Endodermal cell (in vitro differentiated cells): Measurements from ENCODE around the gene GDF3. TPM values are rescaled to one million over a fixed set of nuclear protein-coding genes. Genes with fewer than 3 reads are reported as not detected.
A peak's percentile ranks its signal among the peaks of the same experiment; 100 is the strongest.

Experiments
- DNase-seq: peaks from one replicate; pipeline ENCODE4 v3.0.0-alpha.2; 2017
- H3K27ac ChIP-seq: 2 replicates; pipeline ENCODE4 v1.5.1; 2013; ENCODE audit warnings: mild to moderate bottlenecking, low read depth, low read length, moderate library complexity
- H3K27me3 ChIP-seq: 2 replicates; pipeline ENCODE4 v1.6.1; 2013; ENCODE audit warnings: mild to moderate bottlenecking, low read length, moderate library complexity; ENCODE audit not compliant: insufficient read depth, control insufficient read depth, poor library complexity, severe bottlenecking
- H3K36me3 ChIP-seq: 2 replicates; pipeline ENCODE4 v1.7.0; 2013; ENCODE audit warnings: mild to moderate bottlenecking, low read length, moderate library complexity; ENCODE audit not compliant: control insufficient read depth, insufficient read depth
- H3K4me1 ChIP-seq: one replicate; pipeline ENCODE4 v1.7.0; 2013; ENCODE audit warnings: low read length; ENCODE audit not compliant: control insufficient read depth, insufficient read depth
- H3K4me3 ChIP-seq: 2 replicates; pipeline ENCODE4 v1.5.1; 2013; ENCODE audit warnings: mild to moderate bottlenecking, low read length, moderate library complexity
- H3K9ac ChIP-seq: 2 replicates; pipeline ENCODE4 v1.6.1; 2013; ENCODE audit warnings: mild to moderate bottlenecking, low read length, moderate library complexity; ENCODE audit not compliant: poor library complexity, severe bottlenecking; ENCODE audit errors: extremely low read depth
- H3K9me3 ChIP-seq: 2 replicates; pipeline ENCODE4 v1.6.1; 2013; ENCODE audit warnings: mild to moderate bottlenecking, low read length, moderate library complexity; ENCODE audit not compliant: control insufficient read depth
- H3K27ac Mint-ChIP-seq: 2 replicates; pipeline ENCODE4 v1.8.0; 2020; ENCODE audit warnings: mixed read lengths
- H3K27me3 Mint-ChIP-seq: 2 replicates; pipeline ENCODE4 v1.8.0; 2021; ENCODE audit warnings: mild to moderate bottlenecking, mixed read lengths; ENCODE audit not compliant: insufficient read depth
- H3K36me3 Mint-ChIP-seq: 2 replicates; pipeline ENCODE4 v1.8.0; 2020; ENCODE audit warnings: low read depth, mixed read lengths
- H3K4me1 Mint-ChIP-seq: 2 replicates; pipeline ENCODE4 v1.8.0; 2020; ENCODE audit warnings: mixed read lengths
- H3K4me3 Mint-ChIP-seq: 2 replicates; pipeline ENCODE4 v1.8.0; 2020; ENCODE audit warnings: mild to moderate bottlenecking, moderate library complexity, mixed read lengths
- H3K9me3 Mint-ChIP-seq: 2 replicates; pipeline ENCODE4 v1.8.0; 2020; ENCODE audit warnings: mild to moderate bottlenecking, mixed read lengths
- CTCF ChIP-seq: fragments of 200-600 bp; sonication (generic); conservative IDR thresholded peaks from 2 replicates; pipeline ENCODE4 v1.5.0; 2021; ENCODE audit warnings: antibody characterized with exemption, mild to moderate bottlenecking
- WGBS, 2 experiments: methylation state at CpG; one replicate each; pipeline versions ENCODE4 v1.1.5 to v1.1.7; 2013; ENCODE audit warnings: missing lambda C conversion rate in 2 of 2, mixed read lengths in 1 of 2; ENCODE audit not compliant: insufficient coverage in 1 of 2, insufficient read length in 1 of 2; 5-methylcytosine and 5-hydroxymethylcytosine counted together
- total RNA-seq, 2 donors: library from RNA; stranded (reverse); fragmentation: NEBNext Ultra II Directional in 1 of 2; extraction: Animal tissue kit (Norgen Biotek cat#: 25700) in 1 of 2; gene quantifications; 2 replicates in 1 of 2; 3 replicates in 1 of 2; pipeline ENCODE4 v1.2.1, GENCODE V29; 2021

The GDF3 gene
- total RNA-seq, 2 donors from 2014 or later: 1.3 to 60.7 TPM

- H3K27me3 ChIP-seq: no peaks in the 10 kb centered on the region
- no peak overlapping the region for H3K27ac ChIP-seq
- WGBS, 2 experiments: 91% methylated on average over 4 of the region's 4 CpGs
- Mint-ChIP-seq H3K4me1 (peaks cover 14% of the 10 kb centered on the region), H3K27me3 (peaks cover 2% of the 10 kb centered on the region), H3K9me3 (peaks cover 24% of the 10 kb centered on the region), H3K36me3 (no peaks in the 10 kb centered on the region), H3K4me3 (no peak overlapping the region), H3K27ac (no peak overlapping the region)
- peaks cover 5% of the 10 kb centered on the region for H3K9me3 ChIP-seq
- H3K36me3 ChIP-seq: no peaks in the 10 kb centered on the region
- no peak overlapping the region for H3K4me3 ChIP-seq
- TF ChIP-seq CTCF: no peak
- H3K4me1 ChIP-seq: no peaks in the 10 kb centered on the region
- DNase-seq: no peak
- no peak overlapping the region for H3K9ac ChIP-seq
Measured at GRCh38 chr12:7729746-7730145, 34.2 kb upstream of the GDF3 start.

GRCh38 chr12:7723926-7724325 lies 28.4 kb upstream of the GDF3 start:
- TF ChIP-seq CTCF: no peak
- Histone ChIP-seq H3K27me3 (no peaks in the 10 kb centered on the region), H3K9ac (peak overlapping the region; percentile 3), H3K4me3 (no peak overlapping the region), H3K9me3 (peaks cover 5% of the 10 kb centered on the region), H3K27ac (no peak overlapping the region), H3K36me3 (no peaks in the 10 kb centered on the region), H3K4me1 (no peaks in the 10 kb centered on the region)
- peaks cover 2% of the 10 kb centered on the region for H3K27me3 Mint-ChIP-seq
- no peaks in the 10 kb centered on the region for H3K36me3 Mint-ChIP-seq
- H3K4me1 Mint-ChIP-seq: peaks cover 5% of the 10 kb centered on the region
- 88 to 93% methylated on average over 2 to 3 of the region's 3 CpGs for WGBS, 2 experiments
- no peak overlapping the region for H3K27ac Mint-ChIP-seq
- no peak overlapping the region for H3K4me3 Mint-ChIP-seq
- H3K9me3 Mint-ChIP-seq: peaks cover 24% of the 10 kb centered on the region
- no peak for DNase-seq

- H3K27ac ChIP-seq: no peak overlapping the region
- no peaks in the 10 kb centered on the region for H3K36me3 Mint-ChIP-seq
- H3K27ac Mint-ChIP-seq: no peak overlapping the region
- no peak overlapping the region for H3K4me3 ChIP-seq
- DNase-seq: no peak
- no peaks in the 10 kb centered on the region for H3K4me1 ChIP-seq
- no peaks in the 10 kb centered on the region for H3K27me3 ChIP-seq
- H3K4me3 Mint-ChIP-seq: no peak overlapping the region
- 79 to 80% methylated on average over 8 to 15 of the region's 15 CpGs for WGBS, 2 experiments
- H3K9me3 ChIP-seq: no peaks in the 10 kb centered on the region
- H3K27me3 Mint-ChIP-seq: peaks cover 2% of the 10 kb centered on the region
- H3K9me3 Mint-ChIP-seq: peaks cover 1% of the 10 kb centered on the region
- no peak overlapping the region for H3K9ac ChIP-seq
- H3K36me3 ChIP-seq: no peaks in the 10 kb centered on the region
- H3K4me1 Mint-ChIP-seq: peaks cover 10% of the 10 kb centered on the region
- no peak for TF ChIP-seq CTCF
Measured at GRCh38 chr12:7719946-7720730, 24.6 kb upstream of the GDF3 start.
